CD4-positive, alpha-beta T cell (primary cell): ENCODE measurements around the gene IQCM. TPM values are rescaled to one million over a fixed set of nuclear protein-coding genes. Genes with fewer than 3 reads are reported as not detected.
"Not testable (repeated sequence)": the region's sequence is repeated elsewhere in the genome, so short reads cannot be mapped to it uniquely, and the experiment has no call there.

ENCODE experiments used
- ATAC-seq: fragments of 200-7000 bp; cut with Tn5 transposase; one replicate; pipeline ENCODE4 v1.10.0; 2022; ENCODE audit warnings: mild to moderate bottlenecking; ENCODE audit not compliant: poor library complexity
- CTCF ChIA-PET: fragments of 350-600 bp; sonication (Branson Sonifier 250); formaldehyde crosslinking; loops from one replicate; lab custom pipeline; 2021; ENCODE audit warnings: antibody characterized with exemption, inconsistent platforms; lab: Charles Lee
- POLR2A ChIA-PET: fragments of 350-600 bp; sonication (Branson Sonifier 250); formaldehyde crosslinking; loops from one replicate; lab custom pipeline; 2021; ENCODE audit warnings: antibody characterized with exemption, inconsistent platforms; lab: Charles Lee
- DNase-seq, 14 experiments: peaks; one replicate each; pipeline ENCODE4 v3.0.0-alpha.2; 2013 to 2020; ENCODE audit warnings: mixed read lengths in 2 of 14
- H3K27ac ChIP-seq, 2 donors: one replicate each; pipeline versions ENCODE4 v1.5.1 to v1.7.0; 2013; ENCODE audit warnings: low read length in 2 of 2, low read depth in 1 of 2, mild to moderate bottlenecking in 1 of 2
- H3K27me3 ChIP-seq, 2 experiments: 1 replicate in 1 of 2; 2 replicates in 1 of 2; pipeline versions ENCODE4 v1.6.1 to v1.7.0; 2013; ENCODE audit warnings: low read length in 2 of 2, control low read depth in 1 of 2, mild to moderate bottlenecking in 1 of 2, moderate library complexity in 1 of 2; ENCODE audit not compliant: insufficient read depth in 2 of 2, control insufficient read depth in 1 of 2
- H3K36me3 ChIP-seq: one replicate; pipeline ENCODE4 v1.6.1; 2013; ENCODE audit warnings: low read length, control low read depth; ENCODE audit not compliant: insufficient read depth
- H3K4me1 ChIP-seq: one replicate; pipeline ENCODE4 v1.6.1; 2013; ENCODE audit warnings: low read length, control low read depth; ENCODE audit not compliant: insufficient read depth
- H3K4me3 ChIP-seq: one replicate; pipeline ENCODE4 v1.5.1; 2013; ENCODE audit warnings: mild to moderate bottlenecking, low read length, moderate library complexity
- H3K9me3 ChIP-seq, 2 experiments: 1 replicate in 1 of 2; 2 replicates in 1 of 2; pipeline versions ENCODE4 v1.6.1 to v1.7.0; 2013; ENCODE audit warnings: low read length in 2 of 2, mild to moderate bottlenecking in 2 of 2, control low read depth in 1 of 2, moderate library complexity in 1 of 2; ENCODE audit not compliant: control insufficient read depth in 1 of 2, insufficient read depth in 1 of 2
- H3K27ac Mint-ChIP-seq: one replicate; pipeline ENCODE4 v1.8.0; 2020; ENCODE audit warnings: mixed read lengths
- H3K27me3 Mint-ChIP-seq: one replicate; pipeline ENCODE4 v1.8.0; 2021; ENCODE audit warnings: mixed read lengths
- H3K36me3 Mint-ChIP-seq: one replicate; pipeline ENCODE4 v1.8.0; 2021; ENCODE audit warnings: low read depth, mixed read lengths
- H3K4me1 Mint-ChIP-seq: one replicate; pipeline ENCODE4 v1.8.0; 2021; ENCODE audit warnings: low read depth, mixed read lengths
- H3K4me3 Mint-ChIP-seq: one replicate; pipeline ENCODE4 v1.8.0; 2020; ENCODE audit warnings: mild to moderate bottlenecking, mixed read lengths
- H3K9me3 Mint-ChIP-seq: one replicate; pipeline ENCODE4 v1.8.0; 2020; ENCODE audit warnings: mixed read lengths
- intact Hi-C, 2 experiments: fragments of 100-400 bp; cut with DNase I in 1 of 2; cut with micrococcal nuclease in 1 of 2; formaldehyde crosslinking; loops; one replicate each; pipeline versions ENCODE4 v1.15.1 to v1.9.0; 2023 to 2025; cut with DNase I, micrococcal nuclease
- total RNA-seq, 174 experiments: library from RNA in 2 of 174; stranded (reverse) in 2 of 174; gene quantifications; one replicate each; pipeline ENCODE4 v1.2.3 and lab custom pipeline; 2021 to 2026
- TF ChIP-seq, protein P1 (sequence below): fragments of 200-600 bp; IDR thresholded peaks from one replicate; pipeline ENCODE4 v1.8.0; 2022; ENCODE audit warnings: antibody characterized with exemption, mild to moderate bottlenecking

IQCM gene
- total RNA-seq, 2 experiments from 2014 or later = not detected

DNA sequence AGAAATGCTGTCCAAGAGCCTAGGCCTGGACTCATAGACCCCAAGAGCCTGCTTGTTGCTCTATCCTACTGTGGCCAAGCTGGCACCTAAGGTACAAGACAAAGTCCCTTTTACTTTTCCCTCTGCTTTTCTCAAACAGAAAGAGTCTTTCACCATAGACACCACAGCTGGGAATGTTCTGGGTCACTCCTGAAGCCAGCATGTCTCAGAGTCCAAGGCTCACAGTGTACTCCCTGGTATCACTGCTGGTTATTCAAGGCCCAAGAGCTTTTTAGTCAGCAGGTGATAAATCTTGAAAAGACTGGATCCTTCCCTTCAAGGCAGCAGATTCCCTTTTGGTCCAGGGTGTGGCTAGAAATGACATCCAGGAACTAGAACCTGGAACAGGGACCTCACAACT is 328.8 kb downstream of the IQCM start:
- no peaks in the 10 kb centered on the region for H3K4me1 ChIP-seq
- ATAC-seq (no peak), DNase-seq (no peak)
- Mint-ChIP-seq H3K27me3 (no peaks in the 10 kb centered on the region), H3K9me3 (peaks cover 2% of the 10 kb centered on the region), H3K27ac (no peak overlapping the region), H3K4me1 (no peaks in the 10 kb centered on the region), H3K36me3 (no peaks in the 10 kb centered on the region), H3K4me3 (no peak overlapping the region)
- no peak overlapping the region for H3K4me3 ChIP-seq
- intact Hi-C loops = no loop called here
- TF ChIP-seq, protein P1, sequence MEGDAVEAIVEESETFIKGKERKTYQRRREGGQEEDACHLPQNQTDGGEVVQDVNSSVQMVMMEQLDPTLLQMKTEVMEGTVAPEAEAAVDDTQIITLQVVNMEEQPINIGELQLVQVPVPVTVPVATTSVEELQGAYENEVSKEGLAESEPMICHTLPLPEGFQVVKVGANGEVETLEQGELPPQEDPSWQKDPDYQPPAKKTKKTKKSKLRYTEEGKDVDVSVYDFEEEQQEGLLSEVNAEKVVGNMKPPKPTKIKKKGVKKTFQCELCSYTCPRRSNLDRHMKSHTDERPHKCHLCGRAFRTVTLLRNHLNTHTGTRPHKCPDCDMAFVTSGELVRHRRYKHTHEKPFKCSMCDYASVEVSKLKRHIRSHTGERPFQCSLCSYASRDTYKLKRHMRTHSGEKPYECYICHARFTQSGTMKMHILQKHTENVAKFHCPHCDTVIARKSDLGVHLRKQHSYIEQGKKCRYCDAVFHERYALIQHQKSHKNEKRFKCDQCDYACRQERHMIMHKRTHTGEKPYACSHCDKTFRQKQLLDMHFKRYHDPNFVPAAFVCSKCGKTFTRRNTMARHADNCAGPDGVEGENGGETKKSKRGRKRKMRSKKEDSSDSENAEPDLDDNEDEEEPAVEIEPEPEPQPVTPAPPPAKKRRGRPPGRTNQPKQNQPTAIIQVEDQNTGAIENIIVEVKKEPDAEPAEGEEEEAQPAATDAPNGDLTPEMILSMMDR = no peak
- peaks cover 0 to 3% of the 10 kb centered on the region in 2 experiments for H3K9me3 ChIP-seq
- CTCF ChIA-PET = no interaction called here
- no peak overlapping the region for H3K27ac ChIP-seq
- H3K27me3 ChIP-seq = no peaks in the 10 kb centered on the region
- no peaks in the 10 kb centered on the region for H3K36me3 ChIP-seq
- POLR2A ChIA-PET = no interaction called here

DNA sequence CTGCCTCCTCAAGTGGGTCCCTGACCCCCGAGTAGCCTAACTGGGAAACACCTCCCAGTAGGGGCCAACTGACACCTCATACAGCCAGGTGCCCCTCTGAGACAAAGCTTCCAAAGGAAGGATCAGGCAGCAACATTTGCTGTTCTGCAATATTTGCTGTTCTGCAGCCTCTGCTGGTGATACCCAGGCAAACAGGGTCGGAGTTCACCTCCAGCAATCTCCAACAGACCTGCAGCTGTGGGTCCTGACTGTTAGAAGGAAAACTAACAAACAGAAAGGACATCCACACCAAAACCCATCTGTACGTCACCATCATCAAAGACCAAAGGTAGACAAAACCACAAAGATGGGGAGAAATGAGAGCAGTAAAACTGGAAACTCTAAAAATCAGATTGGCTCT is 347.0 kb downstream of the IQCM start:
- H3K27me3 Mint-ChIP-seq, POLR2A ChIA-PET, intact Hi-C loops: not testable (repeated sequence)

DNA sequence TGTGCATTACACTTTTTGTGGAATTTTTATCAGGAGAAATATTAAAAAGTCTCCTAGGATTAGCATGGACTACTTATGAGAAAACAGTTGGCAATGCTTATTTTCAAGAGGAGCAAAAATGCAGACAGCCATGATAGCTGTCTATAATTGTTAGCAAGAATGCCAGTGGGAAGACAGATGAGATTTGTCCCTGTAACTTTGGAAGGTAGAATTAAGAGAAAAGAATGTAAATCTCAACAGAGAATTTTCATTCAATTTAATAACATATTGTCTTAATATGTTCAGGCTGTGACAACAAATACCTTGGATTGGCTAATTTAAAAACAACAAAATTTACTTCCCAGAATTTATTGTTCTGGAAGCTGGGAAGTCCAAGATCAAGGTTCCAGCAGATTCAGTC is 349.2 kb downstream of the IQCM start:
- H3K27me3 Mint-ChIP-seq = no peaks in the 10 kb centered on the region
- ChIA-PET POLR2A (no interaction called here), CTCF (no interaction called here)
- peaks cover 4% of the 10 kb centered on the region for H3K9me3 Mint-ChIP-seq
- no peaks in the 10 kb centered on the region for H3K4me1 ChIP-seq
- no peak overlapping the region for H3K4me3 ChIP-seq
- H3K27me3 ChIP-seq = no peaks in the 10 kb centered on the region
- H3K36me3 ChIP-seq = no peaks in the 10 kb centered on the region
- no peak overlapping the region for H3K27ac Mint-ChIP-seq
- H3K4me3 Mint-ChIP-seq = no peak overlapping the region
- DNase-seq (no peak), ATAC-seq (no peak)
- H3K4me1 Mint-ChIP-seq = no peaks in the 10 kb centered on the region
- peaks cover 0 to 6% of the 10 kb centered on the region in 2 experiments for H3K9me3 ChIP-seq
- no peaks in the 10 kb centered on the region for H3K36me3 Mint-ChIP-seq
- TF ChIP-seq, protein P1 = no peak
- H3K27ac ChIP-seq = no peak overlapping the region
- intact Hi-C loops = no loop called here

More for the DNA sequence above, 347.0 kb downstream of the IQCM start:
- ATAC-seq, H3K4me3 ChIP-seq, H3K9me3 Mint-ChIP-seq, H3K4me1 ChIP-seq, H3K4me3 Mint-ChIP-seq, DNase-seq, H3K27ac Mint-ChIP-seq, CTCF ChIA-PET, H3K36me3 Mint-ChIP-seq, H3K27me3 ChIP-seq, H3K27ac ChIP-seq, H3K4me1 Mint-ChIP-seq, H3K9me3 ChIP-seq, H3K36me3 ChIP-seq: not testable (repeated sequence)

DNA sequence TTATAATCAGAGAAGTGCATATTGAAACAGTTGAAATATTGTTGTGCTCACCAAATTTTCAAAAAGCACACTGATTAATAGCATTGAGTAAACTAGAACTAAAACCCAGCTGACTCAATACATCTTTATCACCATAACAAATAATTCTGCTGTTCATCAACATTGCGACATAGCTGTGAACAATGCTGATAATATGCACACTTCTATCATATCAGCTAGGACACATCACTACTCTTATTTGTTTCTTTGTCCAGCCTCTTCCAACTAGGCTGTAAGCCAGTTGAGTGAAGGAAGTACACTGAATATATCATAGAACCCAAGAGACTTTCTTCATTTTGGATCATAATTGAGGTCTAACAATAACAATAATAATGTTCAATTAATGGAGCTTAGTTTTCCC is 349.7 kb downstream of the IQCM start:
- Mint-ChIP-seq H3K27me3 (no peaks in the 10 kb centered on the region), H3K4me3 (no peak overlapping the region), H3K36me3 (no peaks in the 10 kb centered on the region), H3K27ac (no peak overlapping the region), H3K9me3 (peaks cover 4% of the 10 kb centered on the region), H3K4me1 (no peaks in the 10 kb centered on the region)
- POLR2A ChIA-PET = no interaction called here
- intact Hi-C loops = no loop called here
- DNase-seq (no peak), ATAC-seq (no peak)
- Histone ChIP-seq H3K36me3 (no peaks in the 10 kb centered on the region), H3K27me3 (no peaks in the 10 kb centered on the region), H3K4me3 (no peak overlapping the region), H3K4me1 (no peaks in the 10 kb centered on the region), H3K27ac (no peak overlapping the region), H3K9me3 (peaks cover 0 to 8% of the 10 kb centered on the region in 2 experiments)
- CTCF ChIA-PET = no interaction called here
- TF ChIP-seq, protein P1 = no peak
